ENCODE data around the gene HSPB3.
"Not testable (repeated sequence)": the region's sequence is repeated elsewhere in the genome, so short reads cannot be mapped to it uniquely, and the experiment has no call there.

HSPB3 gene

GRCh38 chr5:54457094-54457862 lies 1.8 kb downstream of the HSPB3 start:
- no peak for DNase-seq (ENCODE audit: low read depth in 2 of 2)

GRCh38 chr5:54458221-54458620 lies 2.7 kb downstream of the HSPB3 start:
- DNase-seq (ENCODE audit: low read depth in 2 of 2), result no peak

GRCh38 chr5:54460181-54460919 lies 4.9 kb downstream of the HSPB3 start:
- no peak for DNase-seq (ENCODE audit: low read depth in 2 of 2)

DNA sequence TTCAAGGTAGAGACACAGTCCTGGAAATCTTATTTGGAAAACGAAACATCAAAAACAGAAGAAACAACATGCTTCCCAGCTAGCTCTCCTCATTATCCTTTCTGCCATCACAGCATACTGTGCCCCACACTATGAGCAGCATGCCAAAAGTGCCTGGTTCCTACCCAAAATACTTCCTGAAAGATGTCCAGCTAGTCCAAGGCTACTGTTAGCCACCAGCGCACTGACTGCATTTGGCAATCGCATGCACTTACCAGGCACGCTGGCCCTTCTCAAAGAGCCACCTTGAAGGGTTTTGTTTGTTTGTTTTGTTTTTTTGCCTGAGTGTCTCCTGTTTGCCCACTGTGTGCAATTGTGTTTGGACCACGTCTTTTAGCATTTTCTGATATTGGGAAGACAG lies 6.8 kb downstream of the HSPB3 start:
- DNase-seq (ENCODE audit: low read depth in 2 of 2), result no peak

- DNase-seq (ENCODE audit: low read depth in 2 of 2), result no peak
Measured at GRCh38 chr5:54463713-54464112, 8.2 kb downstream of the HSPB3 start.

GRCh38 chr5:54469622-54470021 lies 14.1 kb downstream of the HSPB3 start:
- no peak for DNase-seq (ENCODE audit: low read depth in 2 of 2)

DNA sequence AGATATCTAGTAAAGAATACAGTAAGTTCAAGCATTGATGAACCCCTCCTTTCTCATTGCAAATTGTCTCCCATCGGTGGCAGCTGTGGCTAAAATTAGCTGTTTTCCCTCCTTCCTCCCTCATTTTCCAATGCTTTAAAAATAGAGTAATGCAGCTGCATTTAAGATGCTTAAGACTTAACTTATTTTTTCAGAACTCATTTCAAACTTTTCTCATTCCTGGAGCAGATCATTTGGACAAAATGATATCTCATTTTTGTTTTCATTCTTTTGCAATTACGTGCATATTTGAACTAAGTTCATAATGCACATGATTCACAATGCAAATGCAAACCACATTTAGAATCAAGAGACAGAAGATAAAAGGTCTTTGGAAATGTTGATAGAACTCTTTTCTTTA lies 14.6 kb downstream of the HSPB3 start:
- no peak for DNase-seq (ENCODE audit: low read depth in 2 of 2)

GRCh38 chr5:54470677-54471076 lies 15.2 kb downstream of the HSPB3 start:
- DNase-seq (ENCODE audit: low read depth in 2 of 2), result no peak

DNA sequence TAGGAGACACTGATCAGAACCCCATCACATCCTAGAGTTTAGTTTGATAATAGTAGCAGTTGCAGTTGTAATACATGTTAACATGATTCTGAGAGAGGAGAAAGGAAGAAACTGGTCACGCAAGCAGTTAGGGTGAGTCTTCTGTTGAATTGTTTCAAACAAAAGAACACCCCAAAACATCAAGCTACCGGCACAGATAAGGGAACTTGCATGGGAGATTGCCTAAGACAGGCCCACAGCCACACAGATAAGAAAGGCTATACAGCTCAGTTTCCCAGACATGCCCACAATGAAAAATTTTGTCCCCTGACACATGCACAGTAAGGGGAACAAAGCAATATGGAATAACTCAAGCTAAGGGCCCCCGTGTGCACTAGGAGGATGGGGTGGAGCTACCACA lies 15.9 kb downstream of the HSPB3 start:
- DNase-seq (ENCODE audit: low read depth in 2 of 2), result no peak

DNA sequence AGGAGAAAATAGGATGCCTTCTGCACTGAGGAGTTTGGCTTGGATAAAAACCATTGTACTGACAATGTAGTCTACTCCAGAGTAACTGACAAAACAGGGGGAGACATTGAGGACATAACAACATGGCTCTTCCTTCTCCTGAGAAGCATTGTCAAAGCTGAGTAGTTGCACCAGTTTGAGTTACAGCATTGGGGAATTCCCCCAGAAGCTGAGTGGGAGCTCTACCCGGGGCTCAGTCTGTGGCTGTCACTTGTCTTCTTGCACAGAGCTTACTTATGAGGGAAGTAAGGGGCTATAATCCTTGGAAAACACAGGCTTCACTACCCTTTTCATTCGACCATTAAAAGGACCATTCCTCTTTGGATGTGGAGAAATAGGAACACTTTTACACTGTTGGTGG lies 21.2 kb downstream of the HSPB3 start:
- no peak for DNase-seq (ENCODE audit: low read depth in 2 of 2)

DNA sequence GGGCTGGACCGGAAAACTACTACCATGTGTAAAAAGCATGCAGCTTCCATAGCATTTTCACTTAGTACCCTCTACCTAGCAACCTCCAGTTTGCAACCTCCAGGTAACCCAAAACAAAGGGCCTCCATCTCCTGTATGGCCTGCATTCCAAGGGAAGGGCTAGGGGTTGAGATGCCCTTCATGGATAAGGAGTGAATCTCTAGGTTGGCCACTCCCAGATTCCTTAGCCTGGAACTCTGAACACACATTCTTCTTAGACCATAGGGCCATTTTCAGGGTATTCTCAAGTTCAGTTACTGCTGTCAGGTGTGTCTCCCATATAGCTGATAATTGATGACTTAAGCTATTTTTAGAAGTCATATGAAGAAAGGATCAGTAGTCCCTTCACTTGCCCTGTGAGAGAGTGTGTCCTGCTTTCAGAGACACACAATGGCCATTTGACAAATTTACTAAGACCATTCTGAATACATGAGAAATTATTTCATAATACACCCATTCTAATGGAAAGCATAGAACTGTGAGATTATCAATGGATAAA lies 22.5 kb downstream of the HSPB3 start:
- no peak for DNase-seq (ENCODE audit: low read depth in 2 of 2)

DNA sequence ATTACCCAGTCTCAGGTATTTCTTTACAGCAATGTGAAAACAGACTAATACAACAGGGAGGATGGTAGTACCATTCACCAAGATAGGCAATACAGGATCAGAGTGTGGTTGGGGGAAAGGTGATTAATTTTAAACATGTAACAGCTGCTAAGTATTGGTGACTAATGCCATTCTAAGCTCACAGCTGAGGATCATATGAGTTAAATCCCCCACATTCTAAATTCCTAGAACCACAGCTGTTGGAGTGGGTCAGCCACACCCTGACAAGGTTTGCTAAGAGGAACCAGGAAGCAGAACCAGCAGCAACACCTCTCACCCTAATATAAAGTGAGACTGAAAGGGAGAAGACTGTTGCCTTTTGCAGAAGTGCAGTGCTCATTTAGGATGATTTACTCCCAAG lies 24.8 kb downstream of the HSPB3 start:
- DNase-seq (ENCODE audit: low read depth in 2 of 2), result no peak

DNA sequence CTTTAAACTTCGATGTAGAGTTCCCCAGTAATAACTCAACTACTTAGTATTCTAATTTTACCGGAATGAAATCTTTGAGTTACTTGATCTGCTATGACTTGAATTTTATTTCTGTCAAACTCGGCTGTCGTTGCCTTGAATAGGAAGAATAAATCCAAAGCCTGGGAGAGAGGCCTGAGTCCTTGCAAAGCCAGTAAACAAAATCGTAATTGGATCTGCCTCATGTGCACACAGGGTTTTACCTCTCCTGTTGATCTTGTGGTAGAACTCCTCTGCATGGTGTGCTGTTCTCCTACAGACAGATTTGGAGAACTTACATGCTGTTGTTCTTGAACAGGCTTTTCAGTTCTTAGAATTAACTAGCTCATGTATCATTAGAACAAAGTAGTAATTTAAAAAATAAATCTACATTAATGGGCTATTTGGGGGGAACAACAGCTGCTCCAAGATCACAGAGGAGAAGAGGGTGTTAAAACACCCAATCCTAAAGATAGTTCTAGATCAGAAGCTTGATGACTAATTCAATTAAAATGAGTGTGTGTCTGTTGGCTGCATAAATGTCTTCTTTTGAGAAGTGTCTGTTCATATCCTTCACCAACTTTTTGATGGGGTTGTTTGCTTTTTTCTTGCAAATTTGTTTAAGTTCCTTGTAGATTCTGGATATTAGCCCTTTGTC lies 28.9 kb downstream of the HSPB3 start:
- no peak for DNase-seq (ENCODE audit: low read depth in 2 of 2)

- not testable (repeated sequence) for DNase-seq (ENCODE audit: low read depth in 2 of 2)
Measured at GRCh38 chr5:54485659-54486058, 30.2 kb downstream of the HSPB3 start.

DNA sequence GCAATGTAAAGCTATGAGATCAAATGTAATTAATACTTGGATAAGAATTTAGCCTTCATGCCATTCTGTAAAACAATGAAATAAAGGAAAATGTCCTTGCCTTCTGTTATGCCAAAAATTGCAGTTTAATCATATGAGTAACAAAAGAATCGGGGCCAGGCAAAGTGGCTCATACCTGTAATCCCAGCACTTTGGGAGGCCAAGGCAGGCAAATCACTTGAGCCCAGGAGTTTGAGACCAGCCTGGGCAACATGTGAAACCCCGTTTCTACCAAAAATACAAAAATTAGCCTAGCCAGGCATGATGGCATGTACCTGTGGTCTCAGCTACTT lies 34.1 kb downstream of the HSPB3 start:
- not testable (repeated sequence) for DNase-seq (ENCODE audit: low read depth in 2 of 2)

DNA sequence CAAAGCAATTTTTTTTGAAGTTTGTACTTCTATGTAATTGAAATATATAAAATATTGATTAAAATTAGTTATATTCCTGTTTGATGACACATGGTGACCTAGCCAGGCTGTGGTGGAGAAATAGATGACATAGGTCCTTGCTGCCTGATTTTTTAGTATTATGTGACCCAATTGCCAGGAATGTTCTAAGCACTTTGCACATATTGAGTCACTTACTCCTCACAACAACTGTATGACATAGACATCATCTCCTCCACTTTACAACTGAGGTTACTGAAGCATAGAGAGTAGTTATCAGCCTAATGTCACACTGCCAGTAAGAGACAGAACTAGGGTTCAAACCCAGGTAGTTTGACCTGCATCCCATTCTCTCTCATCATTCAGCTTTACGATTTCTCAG lies 35.8 kb downstream of the HSPB3 start:
- no peak for DNase-seq (ENCODE audit: low read depth in 2 of 2)

- DNase-seq (ENCODE audit: low read depth in 2 of 2), result no peak
Measured at GRCh38 chr5:54492178-54492577, 36.7 kb downstream of the HSPB3 start.

DNA sequence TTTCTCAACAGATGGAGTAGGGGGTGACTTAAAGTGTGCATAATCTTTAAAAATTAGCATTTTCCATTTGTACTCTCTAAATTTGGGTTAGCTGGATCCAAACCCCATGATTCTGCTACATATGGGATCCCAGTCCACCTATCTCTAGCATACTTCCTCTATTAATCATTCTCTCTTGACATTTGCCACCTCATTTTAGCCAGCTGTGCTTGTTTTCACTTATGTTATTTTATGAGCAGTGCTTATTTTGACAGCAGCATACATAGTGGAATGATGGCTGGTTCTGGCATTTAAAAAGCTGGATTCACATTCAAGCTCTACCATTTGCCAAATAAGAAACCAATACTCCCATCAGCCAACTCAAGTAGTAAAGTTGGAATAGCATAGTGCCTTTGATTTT lies 39.5 kb downstream of the HSPB3 start:
- no peak for DNase-seq (ENCODE audit: low read depth in 2 of 2)

Data from stimulated activated CD4-positive, alpha-beta T cell treated with anti-CD3 and anti-CD28 coated beads, Interleukin-1b, Interleukin-23, amount 100 ng/mL, for 4 hours (primary cell).